T1000 (cell line): ENCODE results near the gene CHAMP1.

ENCODE experiments used
- DNase-seq: peaks from one replicate; lab custom pipeline; 2025; ENCODE audit warnings: mixed read lengths; lab: John Stamatoyannopoulos, UW

Gene CHAMP1, protein sequence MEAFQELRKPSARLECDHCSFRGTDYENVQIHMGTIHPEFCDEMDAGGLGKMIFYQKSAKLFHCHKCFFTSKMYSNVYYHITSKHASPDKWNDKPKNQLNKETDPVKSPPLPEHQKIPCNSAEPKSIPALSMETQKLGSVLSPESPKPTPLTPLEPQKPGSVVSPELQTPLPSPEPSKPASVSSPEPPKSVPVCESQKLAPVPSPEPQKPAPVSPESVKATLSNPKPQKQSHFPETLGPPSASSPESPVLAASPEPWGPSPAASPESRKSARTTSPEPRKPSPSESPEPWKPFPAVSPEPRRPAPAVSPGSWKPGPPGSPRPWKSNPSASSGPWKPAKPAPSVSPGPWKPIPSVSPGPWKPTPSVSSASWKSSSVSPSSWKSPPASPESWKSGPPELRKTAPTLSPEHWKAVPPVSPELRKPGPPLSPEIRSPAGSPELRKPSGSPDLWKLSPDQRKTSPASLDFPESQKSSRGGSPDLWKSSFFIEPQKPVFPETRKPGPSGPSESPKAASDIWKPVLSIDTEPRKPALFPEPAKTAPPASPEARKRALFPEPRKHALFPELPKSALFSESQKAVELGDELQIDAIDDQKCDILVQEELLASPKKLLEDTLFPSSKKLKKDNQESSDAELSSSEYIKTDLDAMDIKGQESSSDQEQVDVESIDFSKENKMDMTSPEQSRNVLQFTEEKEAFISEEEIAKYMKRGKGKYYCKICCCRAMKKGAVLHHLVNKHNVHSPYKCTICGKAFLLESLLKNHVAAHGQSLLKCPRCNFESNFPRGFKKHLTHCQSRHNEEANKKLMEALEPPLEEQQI

DNA sequence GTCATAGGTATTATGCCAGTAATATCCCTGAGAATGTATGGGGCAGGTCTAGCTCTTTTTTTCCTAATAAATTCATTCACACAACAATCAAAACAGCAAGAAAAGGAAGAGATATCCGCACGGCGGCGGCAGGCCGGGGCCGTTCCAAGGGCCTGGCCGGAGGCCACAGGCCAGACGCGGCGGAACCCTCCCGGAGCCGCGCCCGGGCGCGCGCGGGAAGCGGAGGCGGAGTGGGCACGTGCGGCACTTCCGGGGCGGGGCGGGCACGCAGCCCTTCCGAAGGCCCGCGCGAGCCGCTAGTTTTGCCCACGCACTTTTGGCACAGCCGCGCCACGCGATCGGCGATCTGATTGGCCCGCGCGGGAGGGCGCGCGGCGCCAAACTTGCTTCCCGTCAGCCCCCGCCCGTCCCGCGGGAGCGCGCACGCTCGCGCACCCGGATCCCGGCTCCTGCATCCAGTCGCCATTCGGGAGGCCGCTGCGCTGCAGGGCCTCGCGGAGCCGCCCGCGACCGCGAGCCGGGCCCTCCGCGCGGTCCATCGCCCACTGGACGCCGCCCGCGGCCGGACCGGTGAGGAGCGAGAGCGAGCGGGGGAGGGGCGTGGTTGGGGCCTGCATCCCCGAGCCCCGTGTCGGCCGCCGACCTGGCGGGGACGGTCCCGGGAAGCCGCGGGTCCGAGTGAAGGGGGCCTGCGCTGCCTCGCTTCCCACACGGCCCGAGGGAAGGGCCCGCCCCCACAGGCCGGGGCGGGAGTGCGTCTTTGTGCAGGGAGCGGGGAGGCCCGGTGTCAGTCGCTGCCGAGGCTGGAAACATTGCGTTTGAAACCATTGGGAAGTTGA is at the start of gene CHAMP1:
CHAMP1 (plus strand) TSS at position 430 of the 839 bp plus-strand sequence. CDS start 9,340 bp downstream, outside the sequence.
- peak; percentile 96 for DNase-seq

DNA sequence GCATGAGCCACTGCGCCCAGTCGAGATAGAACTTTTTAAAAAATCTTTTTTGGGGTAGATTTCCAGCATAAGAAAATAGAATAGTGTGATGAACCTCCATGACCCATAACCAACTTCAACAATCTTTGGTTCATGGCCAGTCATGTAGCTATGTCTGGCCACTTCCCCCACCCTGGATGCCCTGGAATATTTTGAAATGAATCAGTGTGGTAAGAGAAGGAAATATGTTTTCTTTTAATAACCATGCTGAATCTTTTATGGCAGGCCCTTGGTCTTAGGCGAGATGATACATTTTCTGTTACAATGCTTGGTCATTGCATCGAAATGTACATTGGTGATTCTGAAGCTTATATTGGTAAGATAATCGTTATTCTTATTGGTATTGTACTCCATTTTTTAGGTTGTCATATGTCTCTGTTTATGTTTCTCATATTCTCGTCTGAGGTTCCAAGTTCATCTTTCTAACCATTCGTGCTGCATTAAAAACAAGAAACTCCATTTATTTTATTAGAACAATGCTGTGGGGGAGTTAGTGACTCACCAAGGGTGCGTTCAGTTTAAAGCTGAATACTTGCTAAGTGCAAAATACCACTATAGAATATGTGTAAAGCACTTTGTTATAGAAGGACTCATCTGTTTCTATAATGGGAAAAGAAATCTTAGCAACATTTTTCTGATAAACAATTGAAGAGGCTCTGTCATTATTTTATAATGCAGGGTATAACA is 49.3 kb upstream of the CHAMP1 start:
- no peak for DNase-seq

DNA sequence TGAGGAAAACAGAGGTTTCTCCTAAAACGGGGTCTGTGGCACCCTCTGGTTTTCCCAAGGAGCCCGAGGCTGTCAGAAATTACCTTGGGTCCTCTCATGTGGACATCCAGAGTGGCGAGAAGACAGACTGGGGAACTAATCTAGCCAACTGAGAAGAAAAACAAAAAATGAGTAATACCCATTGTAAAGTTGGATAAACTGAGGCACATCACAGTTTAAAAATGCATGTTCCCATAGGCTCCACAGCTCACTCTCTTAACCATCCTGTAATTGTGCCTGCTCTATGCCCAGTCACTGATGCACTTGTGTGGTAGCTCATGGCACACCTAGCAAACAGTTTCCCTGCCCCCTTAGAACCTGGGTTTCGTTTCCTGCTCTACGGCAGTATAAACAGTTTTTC is 48.1 kb upstream of the CHAMP1 start:
- DNase-seq, result no peak

DNA sequence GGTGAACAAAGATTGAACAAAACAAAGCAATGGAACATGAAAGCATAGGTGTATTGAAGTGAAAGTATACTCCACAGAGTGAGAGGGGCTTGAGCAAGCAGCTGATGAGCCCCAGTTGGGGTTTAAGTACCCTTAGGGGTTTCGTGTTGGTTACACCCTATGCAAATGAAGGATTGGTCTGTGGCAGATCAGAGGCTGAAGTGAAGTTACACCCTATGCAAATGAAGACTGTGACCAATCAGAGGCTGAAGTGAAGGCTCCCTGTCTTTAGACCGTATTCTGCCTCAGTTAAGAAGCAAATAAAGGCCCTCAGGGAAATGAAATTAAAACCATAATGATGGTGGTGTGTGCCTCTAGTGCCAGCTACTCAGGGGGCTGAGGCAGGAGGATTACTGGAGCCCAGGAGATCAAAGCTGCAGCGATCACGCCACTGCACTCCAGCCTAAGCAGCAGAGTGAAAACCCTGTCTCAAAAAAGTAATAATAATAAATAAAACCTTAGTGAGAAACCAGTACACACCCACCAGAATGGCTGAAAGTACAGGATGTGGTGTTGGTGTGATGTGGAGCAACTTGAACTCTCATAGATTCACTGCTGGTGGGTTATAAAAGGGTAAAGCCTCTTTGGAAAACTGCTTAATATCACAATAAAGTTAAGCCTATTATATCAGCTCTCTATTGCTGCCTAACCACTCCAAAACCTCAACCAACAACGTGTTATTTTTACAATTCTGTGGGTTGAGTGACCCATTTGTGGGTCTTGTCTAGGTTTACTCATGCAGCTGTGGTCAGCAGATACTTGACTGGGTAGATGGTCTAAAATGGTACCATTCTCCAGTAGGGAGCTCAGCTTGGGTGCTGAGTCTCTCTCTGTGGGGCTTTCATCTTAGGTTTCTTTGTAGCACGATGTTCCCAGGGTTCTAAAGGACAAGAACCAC is 45.7 kb upstream of the CHAMP1 start:
- no peak for DNase-seq

DNA sequence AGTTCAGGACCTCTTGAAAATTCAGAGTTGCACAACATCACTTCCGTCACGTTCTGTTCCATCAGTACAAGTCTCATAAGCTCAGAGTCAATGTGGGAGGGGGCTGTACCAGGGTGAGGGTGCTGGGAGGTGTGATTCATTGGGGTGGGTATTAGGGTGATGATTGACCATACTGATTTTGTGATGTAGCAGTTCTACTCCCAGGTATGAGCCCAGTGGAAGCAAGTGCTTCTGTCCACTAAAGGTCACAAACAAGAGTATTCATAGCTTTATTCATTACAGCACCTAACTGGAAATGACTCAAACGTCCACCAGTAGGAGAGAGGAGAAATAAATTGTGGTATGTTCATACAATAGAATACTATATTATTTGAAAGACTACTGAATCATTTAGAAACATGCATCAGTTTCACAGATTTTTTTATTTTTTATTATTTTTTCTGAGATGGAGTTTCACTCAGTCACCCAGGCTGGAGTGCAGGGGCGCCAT is 45.0 kb upstream of the CHAMP1 start:
- no peak for DNase-seq

DNA sequence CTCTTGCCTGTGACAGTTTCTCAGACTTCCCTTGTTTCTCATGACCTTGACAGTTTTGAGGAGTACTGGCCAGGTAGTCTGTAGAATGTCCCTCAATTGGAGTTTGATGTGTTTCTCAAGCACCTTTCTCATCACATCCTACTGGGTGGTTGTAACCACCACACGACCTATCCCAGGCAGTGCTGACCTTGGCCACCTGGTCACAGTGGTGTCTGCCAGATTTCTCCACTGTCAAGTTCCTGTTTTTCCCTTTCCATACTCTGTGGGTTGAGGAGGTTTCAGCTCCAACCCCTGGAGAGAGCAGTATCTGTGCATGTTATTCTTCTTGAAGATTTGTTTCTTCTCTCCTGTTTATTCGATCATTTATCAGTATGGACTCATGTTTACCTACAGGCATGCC is 41.3 kb upstream of the CHAMP1 start:
- no peak for DNase-seq

DNA sequence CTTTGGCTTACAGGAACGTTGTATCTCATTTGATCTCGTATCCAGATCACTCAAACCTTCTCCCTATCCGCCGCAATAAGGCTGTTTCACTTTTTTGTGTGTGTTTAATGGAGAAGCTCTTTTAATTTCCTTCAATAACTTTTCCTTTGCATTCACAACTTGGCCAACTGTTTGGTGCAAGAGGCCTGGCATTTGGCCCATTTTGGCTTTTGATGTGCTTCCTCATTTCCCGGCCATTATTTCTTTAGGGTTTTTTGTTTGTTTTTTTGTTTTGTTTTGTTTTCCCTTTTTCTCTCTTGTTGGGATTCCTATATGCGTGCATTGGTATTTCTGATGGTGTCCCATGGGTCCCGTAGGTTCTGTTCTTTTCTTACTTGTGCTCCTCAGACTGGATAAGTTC is 39.0 kb upstream of the CHAMP1 start:
- DNase-seq, result no peak

DNA sequence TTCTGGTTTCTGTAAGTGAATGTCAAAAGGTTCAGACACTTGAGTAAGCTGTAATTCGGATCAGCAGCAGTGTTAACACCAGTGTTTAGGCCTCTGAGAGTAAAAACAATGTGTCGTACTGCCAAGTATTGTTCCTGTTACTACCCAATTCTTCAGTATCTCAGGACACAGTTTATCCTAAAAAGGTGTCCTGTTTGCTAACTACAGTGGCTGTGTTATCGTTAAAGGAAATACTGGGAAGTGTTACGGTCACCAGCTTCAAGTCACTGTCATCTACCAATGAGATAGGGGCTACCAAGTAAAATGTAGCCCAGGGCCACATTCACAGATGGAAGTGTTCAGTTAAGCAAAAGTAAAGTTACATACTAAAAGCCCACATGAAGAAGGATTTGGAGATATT is 35.2 kb upstream of the CHAMP1 start:
- DNase-seq, result no peak

DNA sequence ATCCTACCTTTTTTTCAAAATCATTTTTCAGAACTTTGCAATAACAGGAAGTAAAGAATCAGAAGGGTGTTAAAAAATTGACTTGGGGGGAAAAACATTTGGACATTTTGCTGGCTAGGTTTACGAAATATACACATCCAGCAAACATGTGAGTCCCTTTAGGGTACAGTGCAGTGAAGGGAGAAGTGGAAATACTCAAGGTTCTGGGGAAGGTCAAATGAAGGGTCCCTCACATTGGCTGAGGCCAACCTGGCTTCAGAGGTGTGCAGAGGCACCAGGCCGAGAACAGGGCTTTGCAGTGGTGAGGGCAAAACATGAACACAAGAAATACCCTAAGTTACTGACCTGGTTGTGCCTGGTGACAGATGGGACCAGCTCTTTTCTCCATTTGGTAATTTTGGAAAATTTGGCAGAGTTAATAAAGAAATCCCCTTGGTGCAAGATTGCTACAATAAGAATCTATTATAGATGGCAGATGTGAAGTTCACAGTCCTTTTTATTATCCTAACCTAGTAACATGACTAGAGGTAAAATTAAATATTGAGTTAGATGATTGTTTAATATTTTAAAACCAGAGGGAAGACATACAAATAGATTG is 34.4 kb upstream of the CHAMP1 start:
- DNase-seq, result no peak

DNA sequence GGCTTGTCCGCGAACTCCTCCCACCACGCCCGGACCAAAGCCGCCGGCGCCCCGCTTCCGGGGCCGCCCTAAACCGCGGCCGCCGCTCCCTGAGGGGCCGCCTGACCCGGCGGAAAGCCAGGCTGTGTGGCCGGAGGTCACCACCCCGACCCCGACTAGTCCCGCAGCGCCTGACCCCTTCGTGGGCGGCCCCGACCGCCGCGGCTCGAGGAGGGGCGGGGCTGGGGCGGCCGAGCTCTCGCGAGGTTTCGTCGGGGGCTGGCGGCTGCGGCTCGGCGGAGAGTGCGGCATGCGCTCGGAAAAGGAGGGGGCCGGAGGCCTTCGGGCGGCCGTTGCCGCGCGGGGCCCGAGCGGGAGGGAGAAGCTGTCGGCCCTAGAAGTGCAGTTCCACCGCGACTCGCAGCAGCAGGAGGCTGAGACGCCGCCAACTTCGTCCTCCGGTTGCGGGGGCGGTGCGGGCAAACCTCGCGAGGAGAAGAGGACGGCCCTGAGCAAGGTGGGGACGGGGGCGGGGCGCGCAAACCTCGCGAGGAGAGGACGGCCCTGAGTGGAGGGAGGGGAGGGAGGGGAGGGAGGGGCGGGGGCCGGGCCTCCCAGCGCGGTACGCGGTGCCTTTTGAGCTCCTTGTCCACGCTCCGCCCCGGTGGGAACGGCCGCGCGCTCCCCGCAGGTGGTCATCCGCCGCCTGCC is 32.8 kb upstream of the CHAMP1 start, which contains the start of gene UPF3A:
UPF3A (plus strand) TSS at position 251 of the 690 bp plus-strand sequence; CDS start at position 290, 39 bp downstream.
- DNase-seq, result peak; percentile 92

DNA sequence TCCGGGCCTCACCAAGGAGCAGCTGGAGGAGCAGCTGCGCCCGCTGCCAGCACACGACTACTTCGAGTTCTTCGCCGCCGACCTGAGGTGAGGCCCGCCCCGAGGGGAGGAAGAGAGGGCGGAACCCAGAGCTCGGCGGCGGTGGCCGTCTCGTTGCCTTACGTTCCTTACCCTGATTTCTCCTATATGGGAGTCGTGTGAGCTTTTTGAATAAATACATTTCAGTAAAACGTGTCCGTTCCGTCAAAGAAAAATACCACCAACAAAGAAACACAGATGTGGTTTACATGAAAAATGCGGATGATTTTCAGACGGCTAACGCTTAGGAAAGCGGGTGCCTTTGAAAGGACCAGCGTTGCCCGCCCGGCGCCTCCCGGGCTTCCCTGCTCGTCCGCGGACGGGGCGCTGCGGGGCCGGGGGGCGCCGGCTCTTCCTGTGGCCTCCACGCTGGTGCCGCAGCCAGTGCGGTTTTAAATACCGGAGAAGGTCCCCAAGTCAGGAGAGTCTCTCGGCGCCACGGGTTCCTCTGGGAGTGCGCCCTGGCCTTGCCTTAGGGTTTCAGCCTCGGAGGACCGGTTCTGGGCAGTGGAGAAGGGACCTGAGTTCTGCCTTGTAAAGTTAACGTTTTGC is 32.1 kb upstream of the CHAMP1 start:
- DNase-seq, result peak; percentile 45

DNA sequence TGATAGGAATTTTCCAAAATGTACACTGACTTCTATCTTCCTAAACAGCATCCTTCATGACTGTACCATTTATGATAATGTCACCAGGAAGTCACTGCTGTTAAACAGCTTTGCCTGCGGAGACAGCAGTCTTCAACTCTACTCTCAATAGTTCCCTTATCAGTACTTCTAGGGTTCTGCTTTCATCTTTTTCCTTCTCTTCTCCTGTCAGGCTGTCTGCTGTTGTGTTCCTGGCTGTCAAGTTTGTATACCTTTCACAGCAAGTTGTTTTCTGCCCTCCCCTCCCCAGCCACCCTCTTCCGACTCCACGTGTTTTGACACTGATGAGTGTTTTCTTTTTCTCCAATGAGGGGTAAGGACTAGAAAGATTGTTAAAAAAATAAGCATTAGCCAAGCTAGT is 30.7 kb upstream of the CHAMP1 start:
- no peak for DNase-seq

DNA sequence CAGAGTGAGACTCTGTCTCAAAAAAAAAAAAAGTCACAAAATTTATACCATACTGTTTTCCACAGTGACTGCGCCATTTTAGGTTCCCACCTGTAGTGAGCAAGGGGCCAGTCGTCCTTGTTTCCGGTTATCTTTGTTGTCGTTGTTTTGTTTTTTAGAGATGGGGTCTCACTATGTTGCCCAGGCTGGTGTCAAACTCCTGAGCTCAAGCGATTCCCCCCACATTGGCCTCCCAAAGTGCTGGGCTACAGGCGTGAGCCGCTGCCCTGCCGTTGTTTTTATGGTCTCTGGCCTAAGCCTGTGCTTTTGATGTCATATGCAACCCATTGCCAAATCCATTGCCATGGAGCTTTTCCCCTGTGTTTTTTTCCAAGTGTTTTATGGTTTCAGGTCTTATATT is 29.6 kb upstream of the CHAMP1 start:
- DNase-seq, result no peak

DNA sequence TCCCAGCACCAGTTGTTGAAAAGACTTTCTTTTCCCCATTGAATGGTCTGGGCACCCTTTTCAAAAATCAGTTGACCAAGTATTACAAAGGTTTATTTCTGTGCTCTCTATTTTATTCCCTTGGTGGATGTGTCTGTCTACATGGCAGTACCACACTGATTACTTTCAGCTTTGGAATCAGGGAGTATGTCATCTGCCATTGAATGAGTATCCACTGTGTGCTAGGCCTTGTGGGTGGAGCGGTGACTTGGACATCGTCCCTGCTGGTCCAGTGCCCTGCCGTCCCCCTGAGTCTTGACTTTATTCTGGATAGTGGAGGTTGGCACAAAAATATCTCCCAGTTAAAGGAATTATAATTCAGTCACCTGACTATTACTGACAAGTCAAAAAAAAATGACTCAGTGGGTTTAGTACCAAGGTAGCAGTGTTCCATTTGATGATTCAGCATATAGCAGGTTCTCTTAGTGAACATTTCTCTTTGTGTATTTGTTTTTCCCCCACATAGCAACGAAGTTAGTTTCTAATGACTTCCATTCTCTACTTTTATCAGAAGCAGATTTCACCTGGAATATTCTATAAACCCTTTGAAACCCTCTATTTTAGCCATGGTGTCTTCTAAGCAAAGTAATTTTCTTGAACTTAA is 29.0 kb upstream of the CHAMP1 start:
- DNase-seq, result no peak

DNA sequence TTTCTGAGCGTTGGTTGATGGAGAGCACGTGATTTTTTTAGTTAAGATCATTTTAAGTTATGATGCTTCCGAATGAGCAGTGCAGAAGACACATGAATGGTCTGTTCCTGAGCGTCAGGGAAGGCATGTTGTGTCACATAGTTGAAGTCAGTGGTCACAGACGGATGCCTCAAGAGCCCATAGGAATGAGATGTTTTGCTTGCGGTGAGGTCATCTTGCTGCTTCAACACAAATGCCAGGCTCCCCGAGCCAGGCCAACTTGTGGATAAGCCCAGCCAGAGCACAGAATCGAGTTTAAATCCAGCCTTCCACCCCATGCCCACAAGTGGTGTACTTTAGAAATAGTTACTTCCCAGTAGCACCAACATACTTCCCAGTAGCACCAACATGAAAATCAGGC is 27.5 kb upstream of the CHAMP1 start:
- DNase-seq, result no peak

DNA sequence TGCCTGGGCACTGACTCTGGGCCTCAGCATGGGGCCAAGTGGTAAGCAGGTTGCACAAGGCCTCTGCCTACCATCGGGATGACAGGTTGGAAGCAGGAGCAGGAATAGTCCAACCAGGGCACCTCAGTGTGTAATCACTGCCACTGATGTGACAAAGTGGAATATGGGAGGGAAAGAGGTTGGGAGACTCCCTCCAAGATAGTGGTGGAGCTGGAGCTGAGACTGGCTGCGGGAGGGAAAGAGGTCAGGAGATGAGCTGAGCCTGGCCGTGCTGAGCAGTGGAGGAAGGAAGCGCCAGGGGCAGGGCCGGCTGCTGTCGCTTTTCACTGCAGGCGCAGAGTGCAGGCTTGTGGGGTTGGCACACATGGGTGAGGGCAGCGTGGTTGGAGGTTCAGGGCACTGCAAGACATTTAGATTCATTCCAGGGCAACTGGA is 26.1 kb upstream of the CHAMP1 start:
- no peak for DNase-seq

DNA sequence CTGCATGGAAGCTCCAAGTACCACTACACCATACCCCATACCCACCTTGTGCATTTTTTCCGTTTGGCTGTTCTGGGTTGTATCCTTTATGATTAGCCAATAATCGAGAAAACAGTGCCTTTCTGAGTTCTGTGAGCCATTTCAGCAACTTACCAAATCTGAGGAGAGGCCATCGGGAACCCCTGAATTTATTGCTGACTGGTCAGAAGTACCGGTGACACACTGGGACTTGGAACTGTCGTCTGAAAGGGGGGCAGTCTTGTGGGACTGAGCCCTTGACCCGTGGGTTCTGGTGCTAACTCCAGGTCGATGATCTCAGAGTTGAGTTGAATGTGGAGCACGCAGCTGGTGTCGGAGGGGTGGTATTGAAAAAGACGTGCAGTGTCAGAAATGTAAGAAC is 17.9 kb upstream of the CHAMP1 start:
- no peak for DNase-seq

DNA sequence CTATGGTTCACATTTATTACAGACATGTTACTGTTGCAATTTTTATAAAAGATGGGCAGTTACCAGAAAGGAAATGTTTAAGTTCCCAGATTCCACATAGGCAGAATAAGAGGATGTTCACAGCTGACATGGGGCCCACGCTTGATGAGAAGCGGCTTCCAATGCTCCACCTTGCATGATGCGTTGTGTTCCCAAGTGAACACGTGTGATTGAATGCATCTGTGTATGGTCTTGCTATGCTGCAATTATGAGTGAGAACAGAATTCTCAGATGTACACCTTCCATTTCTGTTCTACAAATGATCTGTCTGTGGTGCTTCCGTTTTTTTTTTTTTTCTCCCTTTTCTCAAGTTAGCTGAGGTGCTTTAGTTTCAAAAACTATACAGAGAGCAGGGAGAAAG is 17.4 kb upstream of the CHAMP1 start:
- DNase-seq, result no peak
